Mesendoderm (in vitro differentiated cells): ENCODE results near the gene NRP1.

ENCODE experiments used
- DNase-seq: peaks from one replicate; pipeline ENCODE4 v3.0.0; 2013
- H2AK5ac ChIP-seq: 2 replicates; pipeline ENCODE4 v1.6.1; 2013; ENCODE audit warnings: low read length, inconsistent platforms
- H2BK120ac ChIP-seq: 2 replicates; pipeline ENCODE4 v1.6.1; 2013; ENCODE audit warnings: low read depth, mild to moderate bottlenecking, low read length, moderate library complexity, mixed read lengths
- H2BK15ac ChIP-seq: replicated peaks from 2 replicates; pipeline ENCODE4 v1.6.1; 2013; ENCODE audit warnings: low read depth, mild to moderate bottlenecking, moderate library complexity
- H2BK5ac ChIP-seq: 2 replicates; pipeline ENCODE4 v1.6.1; 2013; ENCODE audit warnings: low read length, inconsistent platforms
- H3K18ac ChIP-seq: 2 replicates; pipeline ENCODE4 v1.6.1; 2013; ENCODE audit warnings: mild to moderate bottlenecking, low read length, mixed read lengths
- H3K23ac ChIP-seq: one replicate; pipeline ENCODE4 v1.6.1; 2013; ENCODE audit warnings: low read length
- H3K27ac ChIP-seq: 2 replicates; pipeline ENCODE4 v1.5.1; 2013; ENCODE audit warnings: low read depth, mild to moderate bottlenecking, inconsistent platforms, low read length, moderate library complexity
- H3K27me3 ChIP-seq: 2 replicates; pipeline ENCODE4 v1.6.1; 2013; ENCODE audit warnings: low read length, control low read depth, mild to moderate bottlenecking, inconsistent platforms; ENCODE audit not compliant: insufficient read depth, poor library complexity
- H3K36me3 ChIP-seq: 2 replicates; pipeline ENCODE4 v1.6.1; 2013; ENCODE audit warnings: low read length, inconsistent platforms; ENCODE audit not compliant: control insufficient read depth, insufficient read depth
- H3K4ac ChIP-seq: one replicate; pipeline ENCODE4 v1.6.1; 2013; ENCODE audit warnings: low read depth, mild to moderate bottlenecking, low read length, moderate library complexity
- H3K4me1 ChIP-seq: 2 replicates; pipeline ENCODE4 v1.6.1; 2013; ENCODE audit warnings: low read depth, low read length, inconsistent platforms; ENCODE audit not compliant: control insufficient read depth
- H3K4me2 ChIP-seq: 2 replicates; pipeline ENCODE4 v1.6.1; 2013; ENCODE audit warnings: low read length
- H3K4me3 ChIP-seq: 2 replicates; pipeline ENCODE4 v1.5.1; 2013; ENCODE audit warnings: mild to moderate bottlenecking, low read length
- H3K56ac ChIP-seq: one replicate; pipeline ENCODE4 v1.6.1; 2013; ENCODE audit warnings: low read length
- H3K79me1 ChIP-seq: 2 replicates; pipeline ENCODE4 v1.6.1; 2013; ENCODE audit warnings: low read length, inconsistent platforms
- H3K79me2 ChIP-seq: 2 replicates; pipeline ENCODE4 v1.6.1; 2013; ENCODE audit warnings: mild to moderate bottlenecking, low read length; ENCODE audit not compliant: control insufficient read depth, insufficient read depth
- H3K9ac ChIP-seq: 2 replicates; pipeline ENCODE4 v1.6.1; 2013; ENCODE audit warnings: low read length, inconsistent platforms
- H4K5ac ChIP-seq: one replicate; pipeline ENCODE4 v1.6.1; 2013; ENCODE audit warnings: low read length
- H4K8ac ChIP-seq: one replicate; pipeline ENCODE4 v1.6.1; 2013; ENCODE audit warnings: low read depth, mild to moderate bottlenecking, control low read depth, low read length, moderate library complexity
- WGBS: extraction: QIAGEN DNeasy Blood & Tissue Kit; methylation state at CpG from one replicate; pipeline ENCODE4 v1.1.7; 2013; ENCODE audit warnings: low lambda C conversion rate, missing lambda C conversion rate; ENCODE audit not compliant: insufficient coverage; ENCODE audit errors: extremely low coverage; 5-methylcytosine and 5-hydroxymethylcytosine counted together

NRP1 gene

GRCh38 chr10:33208166-33208565 is 126.3 kb downstream of the NRP1 start:
- Histone ChIP-seq H3K23ac (no peak overlapping the region), H3K27me3 (no peaks in the 10 kb centered on the region), H3K9ac (no peak overlapping the region), H3K56ac (no peak overlapping the region), H2BK5ac (no peak overlapping the region), H3K27ac (no peak overlapping the region), H3K4ac (no peak overlapping the region), H3K79me2 (no peaks in the 10 kb centered on the region), H3K4me3 (no peak overlapping the region), H3K79me1 (no peaks in the 10 kb centered on the region), H3K4me2 (no peak overlapping the region), H3K36me3 (no peaks in the 10 kb centered on the region), H3K18ac (no peak overlapping the region), H3K4me1 (peaks cover 4% of the 10 kb centered on the region), H2BK120ac (no peak overlapping the region), H2AK5ac (no peak overlapping the region), H2BK15ac (no peak overlapping the region), H4K8ac (no peak overlapping the region), H4K5ac (no peak overlapping the region)
- no CpG with 5 or more reads among the region's 4 CpGs for WGBS
- no peak for DNase-seq

DNA sequence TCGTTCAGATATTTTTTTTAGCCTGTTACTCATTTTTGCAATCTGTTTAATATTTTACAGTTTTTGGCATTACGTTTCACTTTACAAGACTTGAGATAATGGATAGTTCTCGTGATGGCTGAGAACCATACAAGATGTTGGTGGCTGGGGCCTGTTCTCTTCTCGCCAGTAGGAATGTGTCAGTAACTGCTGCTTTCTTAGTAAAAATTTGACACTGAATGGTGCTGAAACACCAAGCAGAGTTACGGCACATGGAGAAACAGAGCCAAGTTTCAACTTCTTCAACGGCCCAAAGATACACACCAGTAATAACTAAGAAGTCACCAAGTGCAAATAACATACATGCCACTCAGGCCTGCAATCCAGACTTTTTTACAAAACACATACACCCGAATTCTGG is 130.4 kb downstream of the NRP1 start:
- no peak overlapping the region for H3K23ac ChIP-seq
- H3K27me3 ChIP-seq: no peaks in the 10 kb centered on the region
- H3K79me1 ChIP-seq: no peaks in the 10 kb centered on the region
- no peak overlapping the region for H2BK5ac ChIP-seq
- H3K9ac ChIP-seq: no peak overlapping the region
- H3K4ac ChIP-seq: no peak overlapping the region
- no peak overlapping the region for H3K4me2 ChIP-seq
- H3K4me1 ChIP-seq: no peaks in the 10 kb centered on the region
- H3K18ac ChIP-seq: no peak overlapping the region
- no peaks in the 10 kb centered on the region for H3K79me2 ChIP-seq
- no peaks in the 10 kb centered on the region for H3K36me3 ChIP-seq
- no peak overlapping the region for H4K5ac ChIP-seq
- no peak overlapping the region for H2BK15ac ChIP-seq
- no peak overlapping the region for H4K8ac ChIP-seq
- H2BK120ac ChIP-seq: no peak overlapping the region
- H3K27ac ChIP-seq: no peak overlapping the region
- H2AK5ac ChIP-seq: no peak overlapping the region
- H3K56ac ChIP-seq: no peak overlapping the region
- no CpG with 5 or more reads among the region's 7 CpGs for WGBS
- H3K4me3 ChIP-seq: no peak overlapping the region
- DNase-seq: no peak

DNA sequence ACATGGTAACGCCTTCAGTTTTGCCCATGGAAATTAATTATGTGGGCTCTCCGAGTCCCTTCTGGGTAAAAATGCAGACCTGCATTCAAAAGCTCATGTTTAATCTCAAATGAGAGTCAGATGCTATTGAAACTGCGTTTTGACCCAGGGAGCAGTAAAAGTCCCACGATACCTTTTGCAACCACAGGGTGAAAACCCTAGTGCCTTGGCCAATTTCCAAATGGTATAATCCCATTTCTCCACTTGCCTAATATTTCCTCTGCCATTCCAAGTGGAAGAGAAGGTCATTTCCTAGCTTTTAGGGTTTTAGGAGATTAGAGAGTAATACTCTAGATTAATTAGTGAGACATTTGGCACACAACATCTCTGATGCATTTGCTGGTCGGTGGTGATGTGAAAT is 132.5 kb downstream of the NRP1 start:
- Histone ChIP-seq H3K79me1 (no peaks in the 10 kb centered on the region), H3K4me2 (no peak overlapping the region), H3K36me3 (no peaks in the 10 kb centered on the region), H3K18ac (no peak overlapping the region), H3K9ac (no peak overlapping the region), H3K4me1 (no peaks in the 10 kb centered on the region), H3K4me3 (no peak overlapping the region), H3K56ac (no peak overlapping the region), H2BK5ac (no peak overlapping the region), H3K23ac (no peak overlapping the region), H4K8ac (no peak overlapping the region), H3K79me2 (no peaks in the 10 kb centered on the region), H4K5ac (no peak overlapping the region), H3K4ac (no peak overlapping the region), H2AK5ac (no peak overlapping the region), H2BK15ac (no peak overlapping the region), H2BK120ac (no peak overlapping the region), H3K27me3 (no peaks in the 10 kb centered on the region), H3K27ac (no peak overlapping the region)
- no CpG with 5 or more reads among the region's 5 CpGs for WGBS
- no peak for DNase-seq

- no peaks in the 10 kb centered on the region for H3K27me3 ChIP-seq
- H3K36me3 ChIP-seq: no peaks in the 10 kb centered on the region
- H3K23ac ChIP-seq: no peak overlapping the region
- no peak overlapping the region for H3K56ac ChIP-seq
- H4K8ac ChIP-seq: no peak overlapping the region
- no peak overlapping the region for H2AK5ac ChIP-seq
- no peak overlapping the region for H3K27ac ChIP-seq
- no peaks in the 10 kb centered on the region for H3K4me1 ChIP-seq
- H4K5ac ChIP-seq: no peak overlapping the region
- H3K18ac ChIP-seq: no peak overlapping the region
- no peak overlapping the region for H3K9ac ChIP-seq
- DNase-seq: no peak
- no peak overlapping the region for H2BK15ac ChIP-seq
- no peak overlapping the region for H3K4me2 ChIP-seq
- H3K79me2 ChIP-seq: no peaks in the 10 kb centered on the region
- no CpG with 5 or more reads among the region's 4 CpGs for WGBS
- H3K4ac ChIP-seq: no peak overlapping the region
- no peak overlapping the region for H2BK120ac ChIP-seq
- no peak overlapping the region for H2BK5ac ChIP-seq
- H3K4me3 ChIP-seq: no peak overlapping the region
- no peaks in the 10 kb centered on the region for H3K79me1 ChIP-seq
Observed at GRCh38 chr10:33201056-33201780, 133.2 kb downstream of the NRP1 start.

- H3K56ac ChIP-seq: no peak overlapping the region
- H3K4me2 ChIP-seq: no peak overlapping the region
- H3K36me3 ChIP-seq: no peaks in the 10 kb centered on the region
- H3K18ac ChIP-seq: no peak overlapping the region
- H2BK120ac ChIP-seq: no peak overlapping the region
- H3K27ac ChIP-seq: no peak overlapping the region
- no peak overlapping the region for H2AK5ac ChIP-seq
- no peaks in the 10 kb centered on the region for H3K4me1 ChIP-seq
- no peaks in the 10 kb centered on the region for H3K27me3 ChIP-seq
- H2BK5ac ChIP-seq: no peak overlapping the region
- H2BK15ac ChIP-seq: no peak overlapping the region
- no peaks in the 10 kb centered on the region for H3K79me2 ChIP-seq
- no peak overlapping the region for H3K4ac ChIP-seq
- no peak for DNase-seq
- H3K79me1 ChIP-seq: no peaks in the 10 kb centered on the region
- no peak overlapping the region for H3K9ac ChIP-seq
- no CpG with 5 or more reads among the region's 5 CpGs for WGBS
- no peak overlapping the region for H4K5ac ChIP-seq
- no peak overlapping the region for H3K4me3 ChIP-seq
- H4K8ac ChIP-seq: no peak overlapping the region
- no peak overlapping the region for H3K23ac ChIP-seq
Observed at GRCh38 chr10:33199731-33200232, 134.7 kb downstream of the NRP1 start.

DNA sequence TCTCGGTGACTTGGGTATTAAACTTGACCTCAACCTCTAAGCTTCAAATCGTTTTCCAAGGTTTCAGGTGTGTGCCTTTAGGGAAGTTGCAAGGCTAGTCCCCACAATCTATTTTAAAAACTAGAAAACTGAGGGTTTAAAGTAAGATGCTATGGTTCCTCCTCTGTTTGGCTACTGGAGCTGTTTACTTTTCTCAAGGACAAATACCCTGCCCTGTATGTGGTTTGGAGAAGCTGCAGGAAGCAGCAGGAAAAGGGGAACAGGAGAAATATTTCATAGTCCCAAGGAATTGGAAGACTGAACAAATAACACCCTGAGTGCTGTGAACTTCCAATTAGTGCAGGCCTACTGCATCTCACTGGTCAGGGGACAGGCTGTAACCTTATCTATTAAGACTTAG is 135.9 kb downstream of the NRP1 start:
- Histone ChIP-seq H2BK120ac (no peak overlapping the region), H3K56ac (no peak overlapping the region), H3K9ac (no peak overlapping the region), H3K27ac (no peak overlapping the region), H2AK5ac (no peak overlapping the region), H3K79me1 (no peaks in the 10 kb centered on the region), H3K4me3 (no peak overlapping the region), H4K8ac (no peak overlapping the region), H3K79me2 (no peaks in the 10 kb centered on the region), H3K4ac (no peak overlapping the region), H3K36me3 (no peaks in the 10 kb centered on the region), H3K4me2 (no peak overlapping the region), H3K4me1 (no peaks in the 10 kb centered on the region), H2BK15ac (no peak overlapping the region), H3K23ac (no peak overlapping the region), H3K18ac (no peak overlapping the region), H2BK5ac (no peak overlapping the region), H4K5ac (no peak overlapping the region), H3K27me3 (no peaks in the 10 kb centered on the region)
- no CpG with 5 or more reads among the region's 2 CpGs for WGBS
- no peak for DNase-seq
